ENCODE data around the gene ZNF853.
A peak's percentile ranks its signal among the peaks of the same experiment; 100 is the strongest.

Gene ZNF853

DNA sequence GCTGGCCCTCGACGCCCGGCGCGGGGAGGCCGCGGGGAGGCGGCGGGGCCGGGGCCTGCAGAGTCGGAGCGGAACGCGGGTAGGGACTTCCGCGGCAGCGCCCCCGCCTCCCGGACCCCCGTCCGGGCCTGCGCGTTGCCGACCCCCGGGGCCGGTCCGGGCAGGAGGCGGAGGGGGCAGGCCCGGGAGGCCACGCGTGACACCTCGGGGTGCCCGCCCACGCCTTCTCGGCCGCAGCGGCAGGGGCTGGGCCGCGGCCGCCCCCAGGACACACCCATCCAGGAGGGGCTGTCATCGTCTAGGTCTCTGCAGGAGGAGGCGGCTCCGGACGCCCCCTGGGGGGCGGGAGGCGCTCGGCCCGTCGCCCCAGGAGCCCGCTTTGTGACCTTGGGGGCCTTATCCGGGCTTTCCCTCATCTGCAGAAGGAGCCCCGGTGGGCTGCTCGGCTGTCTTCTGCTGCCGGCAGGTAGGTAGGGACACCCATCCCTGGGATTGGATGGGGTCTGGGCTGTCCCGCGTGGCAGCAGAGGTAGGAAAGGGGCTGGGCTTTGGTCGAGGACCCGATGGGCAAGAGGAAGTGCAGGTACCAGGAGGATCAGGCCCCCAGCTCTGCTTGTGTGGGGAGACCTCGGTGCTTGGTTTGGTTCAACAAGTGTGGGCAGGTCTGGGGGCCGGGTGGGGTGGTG is 22.3 kb downstream of the ZNF853 start:
- peak; percentile 23 for DNase-seq

DNA sequence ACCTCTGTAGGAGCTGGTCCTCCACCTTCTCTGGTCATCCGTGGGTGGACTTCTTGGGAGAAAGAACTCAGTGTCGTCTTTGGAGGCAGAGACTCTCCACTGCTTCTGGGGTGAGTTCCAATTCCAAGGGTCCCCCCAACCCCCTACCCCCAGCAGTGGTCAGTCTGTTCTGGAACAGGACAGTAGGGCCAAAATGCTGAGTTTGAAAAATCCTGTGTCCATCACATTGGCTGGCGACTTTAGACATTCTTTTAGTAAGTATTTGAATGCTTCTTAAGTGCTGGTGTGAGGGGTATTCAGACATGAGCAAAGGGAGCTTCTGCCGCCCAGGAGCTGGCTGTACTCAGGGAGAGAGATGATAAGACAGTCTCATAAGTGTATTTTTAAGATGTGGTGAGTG is 23.6 kb downstream of the ZNF853 start:
- DNase-seq = no peak

DNA sequence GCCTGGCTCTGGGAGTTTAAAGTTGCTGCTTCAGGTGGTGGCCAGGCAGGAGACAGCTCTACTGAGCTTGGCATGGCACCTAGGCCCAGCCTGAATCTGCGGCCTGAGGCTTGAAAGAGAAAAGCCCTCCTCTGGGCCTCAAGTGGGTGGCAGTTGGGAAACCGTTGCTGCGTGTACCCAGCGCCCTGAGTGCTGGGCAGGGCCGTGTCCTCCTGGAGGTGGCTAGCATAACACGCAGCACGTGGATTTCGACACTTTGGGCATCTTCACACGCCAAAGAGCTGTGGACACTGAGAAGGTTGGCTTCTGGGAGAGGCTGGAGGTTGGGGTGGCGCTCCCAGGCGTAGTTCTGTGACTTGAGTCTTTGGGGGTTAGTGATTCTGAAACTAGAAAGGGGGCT is 24.2 kb downstream of the ZNF853 start:
- DNase-seq = no peak

DNA sequence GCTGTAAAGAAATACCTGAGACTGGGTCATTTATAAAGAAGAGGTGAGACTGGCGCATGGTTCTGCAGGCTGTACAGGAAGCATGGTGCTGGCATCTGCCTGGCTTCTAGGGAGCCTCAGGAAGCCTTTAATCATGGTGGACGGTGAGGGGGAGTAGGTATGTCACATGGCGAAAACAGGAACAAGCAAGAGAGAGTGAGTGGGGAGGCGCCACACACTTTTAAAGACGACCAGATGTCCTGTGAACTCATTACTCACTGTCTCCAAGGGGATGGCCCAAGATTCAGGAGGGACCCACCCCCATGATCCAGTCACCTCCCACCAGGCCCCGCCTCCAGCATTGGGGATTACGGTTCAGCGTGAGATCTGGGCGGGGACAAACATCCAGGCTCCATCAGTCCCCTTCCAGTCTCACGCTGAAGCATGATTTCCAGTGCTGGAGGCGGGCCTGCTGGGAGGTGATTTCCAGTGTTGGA is 24.9 kb downstream of the ZNF853 start:
- DNase-seq = no peak

DNA sequence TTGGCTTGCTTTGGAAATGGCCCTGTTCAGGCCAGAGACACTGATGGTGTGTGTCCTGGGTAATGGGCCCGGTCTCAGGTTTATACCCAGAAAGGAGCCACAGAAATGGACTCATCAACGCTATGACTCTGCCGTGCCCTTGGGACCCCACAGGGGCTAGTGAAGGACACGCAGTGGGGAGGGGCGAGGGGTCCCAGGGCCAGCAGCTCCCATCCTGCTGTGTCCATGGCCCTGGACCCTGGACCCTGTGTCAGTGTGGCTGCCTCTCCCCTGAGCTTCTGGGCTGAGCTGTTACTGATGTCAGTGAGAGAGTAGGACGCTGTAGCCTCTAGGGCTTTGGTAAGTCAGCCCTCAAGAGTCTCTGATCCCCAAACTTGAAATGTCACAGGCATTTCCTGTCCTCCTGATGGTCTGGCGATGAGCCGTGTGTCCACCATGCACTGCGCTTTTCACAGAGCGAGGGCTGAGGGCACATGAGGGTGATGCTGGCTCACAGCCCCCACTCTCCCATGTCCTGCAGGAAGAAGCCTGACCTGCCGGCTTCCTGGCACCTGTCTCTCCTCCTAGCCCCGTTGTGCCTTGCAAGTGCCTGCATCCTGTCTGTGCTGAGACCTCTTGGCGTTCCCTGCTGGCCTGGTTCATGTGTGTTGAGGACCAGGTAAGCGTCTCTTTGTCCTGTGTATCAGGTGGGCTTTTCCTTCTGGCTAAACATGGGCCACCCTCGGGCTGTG is 26.1 kb downstream of the ZNF853 start:
- no peak for DNase-seq

DNA sequence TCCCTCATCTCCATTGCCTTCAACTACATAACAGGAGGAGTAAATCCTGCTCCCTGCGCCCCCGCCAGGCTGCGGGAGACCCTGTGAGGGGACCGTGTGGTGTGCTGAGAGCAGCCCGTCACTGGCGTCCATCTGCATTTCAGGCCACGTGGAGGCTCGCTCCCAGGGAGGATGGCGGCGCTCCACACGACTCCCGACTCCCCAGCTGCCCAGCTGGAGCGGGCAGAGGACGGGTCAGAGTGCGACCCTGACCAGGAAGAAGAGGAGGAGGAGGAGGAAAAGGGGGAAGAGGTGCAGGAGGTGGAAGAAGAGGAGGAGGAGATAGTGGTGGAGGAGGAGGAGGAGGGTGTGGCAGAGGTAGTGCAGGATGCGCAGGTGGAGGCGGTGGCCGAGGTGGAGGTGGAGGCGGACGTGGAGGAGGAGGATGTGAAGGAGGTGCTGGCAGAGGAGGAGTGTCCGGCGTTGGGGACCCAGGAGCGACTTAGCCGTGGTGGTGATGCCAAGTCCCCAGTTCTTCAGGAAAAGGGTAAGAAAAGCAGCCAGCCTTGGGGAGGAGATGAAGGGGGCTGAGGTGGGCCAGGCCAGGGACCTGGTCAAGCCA is 26.9 kb downstream of the ZNF853 start:
- DNase-seq = no peak

DNA sequence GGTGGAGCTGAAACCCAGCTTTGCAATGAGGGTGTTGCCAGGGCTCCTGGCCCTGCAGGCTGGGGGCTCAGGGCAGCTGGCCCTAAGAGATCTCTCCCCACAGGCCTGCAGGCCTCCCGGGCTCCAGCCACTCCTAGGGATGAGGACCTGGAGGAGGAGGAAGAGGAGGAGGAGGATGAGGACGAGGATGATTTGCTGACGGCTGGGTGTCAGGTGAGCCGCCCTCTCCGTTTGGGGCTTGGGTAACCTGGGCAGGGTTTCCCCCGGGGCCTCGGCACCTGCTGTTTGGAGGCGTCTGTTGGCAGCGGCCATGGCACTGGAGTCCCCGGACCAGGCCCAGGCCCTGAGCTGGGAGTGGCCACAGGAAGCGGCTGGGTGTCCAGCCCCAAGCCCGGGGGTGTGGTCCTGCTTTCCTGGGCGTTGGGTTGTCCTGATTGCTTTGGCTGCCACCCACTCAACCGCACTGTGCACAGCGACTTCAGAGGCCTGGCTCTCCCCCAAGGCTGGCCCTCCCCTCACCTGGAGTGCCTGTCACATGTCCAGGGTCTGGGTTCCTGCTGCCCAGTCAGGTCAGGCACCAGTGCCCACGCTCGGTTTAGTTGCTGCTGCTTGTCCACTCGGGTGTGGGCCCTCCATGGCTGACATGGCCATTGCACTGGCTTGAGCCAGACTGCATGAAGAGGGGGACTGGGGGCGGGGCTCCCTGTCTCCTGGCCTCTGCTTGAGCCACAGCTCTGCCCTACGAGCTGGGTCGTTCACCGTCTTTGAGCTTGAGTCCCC is 27.6 kb downstream of the ZNF853 start:
- no peak for DNase-seq

DNA sequence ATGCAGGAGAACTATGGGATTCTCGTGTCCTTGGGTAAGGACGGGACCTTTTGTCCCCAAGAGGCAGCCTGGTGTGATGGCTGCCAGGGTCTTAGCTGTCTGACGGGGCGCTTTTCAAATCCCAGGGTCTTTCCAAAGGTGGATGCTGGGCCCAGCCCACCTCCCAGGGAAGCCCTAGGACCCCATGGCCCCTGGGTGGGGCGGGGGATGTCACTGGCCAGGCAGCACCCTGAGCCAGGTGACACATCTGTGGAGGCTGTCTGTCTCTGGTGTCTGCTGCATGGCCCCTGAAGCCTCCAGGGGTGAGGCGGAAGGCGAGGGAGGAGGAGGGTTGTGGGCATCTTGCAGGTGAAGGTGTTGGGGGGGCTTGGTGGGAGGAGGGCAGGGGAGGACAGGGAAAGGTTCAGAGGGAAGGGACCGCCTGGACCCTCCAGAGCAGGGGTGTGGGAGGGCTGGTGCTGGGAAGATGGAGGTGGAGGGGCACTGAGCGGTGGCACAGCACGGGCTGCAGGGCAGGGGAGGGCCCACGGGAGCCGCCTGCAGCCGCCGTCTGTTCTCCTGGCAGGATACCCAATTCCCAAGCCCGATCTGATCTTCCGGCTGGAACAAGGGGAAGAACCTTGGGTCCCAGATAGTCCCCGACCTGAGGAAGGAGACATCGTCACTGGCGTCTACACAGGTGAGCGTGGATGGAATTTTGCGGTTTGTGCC is 28.7 kb downstream of the ZNF853 start:
- DNase-seq = no peak

DNA sequence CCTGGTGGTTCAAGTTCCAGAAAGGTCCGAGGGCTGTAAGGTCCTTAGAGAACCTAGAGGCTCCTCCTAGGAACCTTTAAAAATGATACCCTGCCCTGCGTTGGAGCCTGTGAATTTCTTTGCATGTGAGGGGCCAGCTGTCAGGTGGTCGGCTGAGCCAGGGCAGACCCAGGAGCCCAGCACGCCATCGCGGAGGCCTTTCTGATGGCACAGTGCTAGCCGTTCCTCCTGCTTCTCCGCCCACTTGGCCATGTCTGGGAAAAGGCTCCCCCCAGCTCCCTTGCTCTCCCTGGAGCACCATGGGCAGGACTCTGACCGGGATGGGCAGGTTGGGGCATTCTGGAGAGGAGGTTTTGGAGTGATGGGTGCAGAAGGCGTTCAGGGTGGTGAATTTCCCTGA is 29.3 kb downstream of the ZNF853 start:
- DNase-seq = no peak

DNA sequence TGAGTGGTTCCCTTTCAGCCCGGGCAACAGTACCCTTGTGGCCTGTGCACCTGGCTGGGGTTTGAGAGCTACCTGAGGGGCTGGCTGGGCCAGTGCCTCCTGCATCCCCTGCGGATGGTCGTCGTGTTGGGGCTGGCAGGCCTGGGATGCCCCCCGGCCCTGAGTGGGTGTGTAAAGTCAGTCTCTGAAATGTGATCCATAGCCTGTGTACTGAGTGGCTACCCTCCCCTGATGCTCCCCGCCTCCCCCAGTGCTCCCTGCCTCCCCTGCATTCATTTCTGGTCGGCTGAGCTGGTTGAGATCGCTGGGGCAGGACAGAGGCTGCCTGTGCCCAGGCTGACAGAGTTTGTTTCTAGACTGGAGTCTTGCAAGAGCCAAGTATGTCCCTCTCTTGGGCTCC is 31.1 kb downstream of the ZNF853 start:
- DNase-seq = no peak

DNA sequence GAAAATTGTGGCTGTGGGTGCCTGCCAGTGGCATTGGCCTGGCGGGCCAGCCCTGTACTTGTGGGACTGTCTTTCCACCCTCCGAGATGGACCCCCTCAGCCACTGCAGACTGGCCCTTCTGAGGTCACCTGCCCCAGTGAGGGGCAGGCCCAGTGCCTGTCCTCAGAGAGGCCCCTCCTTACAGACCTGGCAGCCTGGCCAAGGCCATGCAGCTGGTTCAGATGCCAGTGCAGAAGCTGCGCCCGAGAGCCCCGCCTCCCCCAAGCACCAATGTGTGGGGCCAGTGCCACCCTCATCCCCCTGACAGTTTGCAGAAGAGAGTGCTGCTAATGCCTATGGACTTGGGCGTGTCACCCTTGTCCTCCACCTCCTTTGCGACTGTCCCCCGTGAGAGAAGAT is 31.7 kb downstream of the ZNF853 start:
- no peak for DNase-seq

DNA sequence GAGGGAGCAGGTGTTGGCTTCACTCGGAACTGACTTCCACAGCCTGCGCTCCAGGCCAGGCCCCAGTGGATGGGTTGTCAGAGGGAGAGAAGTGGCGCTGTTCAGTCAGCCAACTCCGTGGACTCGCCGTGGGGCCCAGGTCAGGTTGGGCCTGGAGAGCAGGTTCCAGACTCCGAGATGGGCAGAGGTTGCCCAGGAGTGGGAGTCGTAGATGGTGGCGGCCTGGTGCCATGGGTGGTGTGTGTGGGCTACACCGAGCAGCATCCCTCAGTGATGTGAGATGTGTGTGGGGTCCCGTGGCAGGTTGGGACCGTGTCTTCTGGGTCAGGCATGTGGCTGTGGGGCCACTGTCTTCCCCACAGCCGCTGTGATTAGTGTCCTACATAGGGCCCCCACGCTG is 32.1 kb downstream of the ZNF853 start:
- no peak for DNase-seq

DNA sequence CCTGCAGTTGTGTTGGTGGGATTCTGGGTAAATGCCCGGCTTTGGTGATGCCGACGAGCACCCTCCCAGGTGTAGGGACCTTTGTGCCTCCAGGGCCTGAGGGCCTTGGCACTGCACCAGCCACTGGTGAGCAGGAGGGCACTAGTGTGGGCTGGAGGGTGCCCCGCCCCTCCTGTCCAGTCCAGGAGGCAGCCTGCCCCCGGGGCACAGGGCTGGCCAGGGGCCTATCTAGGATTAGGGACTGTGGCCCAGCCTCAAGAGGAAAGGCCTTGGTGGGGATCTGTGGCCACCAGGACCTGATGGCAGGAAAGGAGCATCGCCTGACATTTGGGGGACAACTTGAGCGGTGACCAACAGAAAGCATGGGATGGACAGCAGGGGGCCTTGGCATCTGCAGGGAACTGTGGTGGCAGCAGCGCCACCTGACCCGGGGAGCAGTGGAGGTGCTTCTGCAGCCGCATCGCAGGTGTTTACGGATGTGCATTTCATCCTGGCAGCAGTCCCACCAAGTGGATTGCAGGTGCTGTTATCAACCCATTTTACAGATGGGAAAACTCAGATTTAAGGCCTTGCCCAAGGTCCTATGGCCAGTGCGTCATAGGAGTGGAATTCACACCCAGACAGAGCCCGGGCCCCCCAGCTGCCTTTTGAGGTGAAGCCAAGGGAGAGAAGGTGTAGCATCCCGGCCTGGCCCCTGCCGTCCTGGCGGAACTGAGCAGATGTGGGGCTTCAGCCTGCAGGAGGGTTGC is 32.8 kb downstream of the ZNF853 start:
- no peak for DNase-seq

DNA sequence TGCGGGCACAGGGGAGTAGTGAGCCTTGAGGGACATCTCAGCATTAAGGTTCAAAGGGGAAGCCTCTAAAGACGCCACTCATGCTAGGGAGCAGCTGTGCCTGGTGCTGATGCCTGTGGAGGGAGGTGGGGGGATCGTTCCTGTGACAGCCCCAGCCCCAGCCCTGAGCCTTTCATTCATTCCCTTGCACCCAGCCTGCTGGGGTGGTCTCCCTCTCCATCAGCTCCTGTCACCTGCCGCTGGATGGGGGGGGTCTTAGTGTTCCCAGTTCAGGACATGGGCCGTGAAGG is 33.4 kb downstream of the ZNF853 start:
- no peak for DNase-seq

DNA sequence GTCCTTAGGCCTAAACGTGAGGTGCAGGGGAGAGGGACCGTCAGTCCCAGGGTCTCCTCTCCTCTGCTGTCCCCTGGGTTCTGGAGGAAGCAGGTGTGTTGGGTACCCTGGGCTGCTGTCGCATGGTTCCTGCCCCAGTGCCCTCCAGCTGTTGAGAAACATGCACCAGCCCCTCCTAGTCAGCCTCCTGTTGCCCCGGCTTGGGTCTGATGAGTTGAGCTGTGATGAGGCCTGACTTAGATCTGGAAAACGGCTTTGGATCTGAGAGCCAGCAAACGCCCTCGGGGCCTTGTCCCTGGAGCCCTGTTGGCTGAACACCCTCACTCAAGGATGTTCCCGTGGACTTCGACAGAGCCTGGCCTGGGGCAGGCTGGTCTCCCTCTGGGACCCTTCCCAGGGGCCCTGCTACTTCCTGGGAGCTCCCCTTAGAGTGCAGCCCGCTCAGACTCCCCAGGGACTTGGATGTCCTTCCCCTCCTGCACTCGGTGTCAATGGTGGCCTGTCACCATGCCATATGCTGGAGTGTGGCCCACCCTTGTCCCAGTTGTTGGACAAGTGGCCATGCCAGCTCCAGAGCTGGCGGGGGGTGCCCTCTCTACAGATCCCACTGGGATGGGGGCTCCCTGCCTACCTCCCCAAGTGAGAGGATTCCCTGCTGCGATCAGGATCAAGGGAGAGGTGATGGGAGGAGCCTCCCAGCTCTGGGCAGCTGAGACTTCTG is 34.0 kb downstream of the ZNF853 start:
- DNase-seq = no peak

DNA sequence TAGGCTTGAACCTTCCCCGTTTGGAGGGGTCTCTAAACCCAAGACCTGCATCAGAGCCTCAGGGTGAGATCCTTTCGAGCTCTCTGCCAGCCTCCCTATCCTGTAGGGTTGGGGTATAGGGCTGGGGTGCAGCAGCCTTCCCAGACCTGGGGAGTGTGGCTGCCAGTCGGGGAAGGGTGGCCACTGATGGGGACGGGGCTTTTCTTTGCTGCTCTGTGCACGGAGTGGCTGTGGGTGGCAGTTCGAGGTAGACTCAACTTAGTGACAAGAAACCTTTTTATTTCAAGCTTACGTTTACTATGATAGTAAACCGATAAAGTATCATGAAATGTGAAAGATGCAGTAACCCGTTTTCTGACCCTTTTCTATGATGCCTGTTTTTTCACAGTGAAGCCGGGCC is 34.7 kb downstream of the ZNF853 start:
- DNase-seq = no peak

DNA sequence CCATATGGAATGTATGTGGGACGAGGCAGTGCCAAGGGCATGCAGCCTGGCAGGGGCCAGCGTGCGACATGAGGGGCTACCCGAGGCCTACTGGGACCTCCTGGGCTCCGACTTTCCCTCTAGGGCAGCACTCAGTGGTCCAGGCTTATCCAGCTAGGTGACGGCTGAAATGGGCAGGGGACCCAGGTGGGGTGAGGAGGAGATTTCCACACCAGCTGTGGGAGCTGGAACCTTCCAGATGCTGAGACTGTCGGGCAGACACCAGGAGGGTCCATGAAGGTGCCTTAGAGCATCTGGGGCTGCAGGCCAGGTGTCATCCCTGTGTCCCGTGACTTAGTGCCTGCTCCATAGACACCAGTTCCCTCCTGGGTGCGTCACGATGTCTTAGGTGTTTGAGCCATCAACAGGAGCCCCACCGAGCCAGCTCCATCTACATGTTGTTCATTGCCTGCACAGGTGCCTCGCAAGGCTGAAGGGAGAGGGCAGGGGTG is 35.2 kb downstream of the ZNF853 start:
- no peak for DNase-seq

DNA sequence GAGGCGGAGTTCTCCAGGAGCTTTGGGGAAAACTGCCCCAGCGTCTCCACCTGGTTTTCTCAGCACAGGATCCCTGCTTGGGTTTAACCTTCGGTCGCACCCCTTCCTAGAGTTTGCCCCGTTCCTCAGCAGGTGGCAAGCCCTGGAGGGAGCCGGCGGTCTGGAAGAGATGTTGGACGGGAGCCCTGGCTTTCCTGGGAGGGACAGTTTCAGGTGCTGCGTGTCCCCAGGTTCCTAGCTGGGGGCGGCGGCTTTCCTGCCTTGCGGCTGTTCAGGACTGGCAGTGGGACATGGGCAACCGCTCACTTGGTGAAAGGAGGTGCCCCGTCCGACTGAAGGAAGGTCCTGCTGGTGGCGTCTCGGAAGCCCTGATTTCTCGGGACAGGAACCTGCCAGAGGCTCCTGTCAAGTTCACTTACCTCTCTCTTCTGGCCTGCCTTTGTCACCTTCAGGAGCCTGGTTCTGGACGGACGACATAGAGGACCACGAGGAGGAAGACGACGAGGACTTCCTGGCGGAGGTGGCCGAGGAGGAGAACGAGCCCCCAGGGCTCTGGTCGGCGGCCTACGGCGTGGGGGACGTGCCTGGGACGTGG is 36.5 kb downstream of the ZNF853 start:
- DNase-seq = no peak

DNA sequence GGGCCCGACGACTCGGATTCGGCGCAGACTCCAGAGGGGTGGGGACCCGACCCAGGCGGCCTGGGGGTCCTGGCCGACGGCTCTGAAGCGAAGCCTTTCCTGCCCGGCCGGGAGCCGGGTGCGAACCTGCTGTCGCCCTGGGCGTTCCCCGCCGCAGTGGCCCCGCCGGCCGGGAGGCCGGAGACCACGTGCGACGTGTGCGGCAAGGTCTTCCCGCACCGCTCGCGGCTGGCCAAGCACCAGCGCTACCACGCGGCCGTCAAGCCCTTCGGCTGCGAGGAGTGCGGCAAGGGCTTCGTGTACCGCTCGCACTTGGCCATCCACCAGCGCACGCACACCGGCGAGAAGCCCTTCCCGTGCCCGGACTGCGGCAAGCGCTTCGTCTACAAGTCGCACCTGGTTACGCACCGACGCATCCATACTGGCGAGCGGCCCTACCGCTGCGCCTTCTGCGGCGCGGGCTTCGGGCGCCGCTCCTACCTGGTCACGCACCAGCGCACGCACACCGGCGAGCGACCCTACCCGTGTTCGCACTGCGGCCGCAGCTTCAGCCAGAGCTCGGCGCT is 37.1 kb downstream of the ZNF853 start:
- DNase-seq = no peak
